GM21619 (cell line): ENCODE results near the gene FBXL13.
"Not testable (repeated sequence)": the region's sequence is repeated elsewhere in the genome, so short reads cannot be mapped to it uniquely, and the experiment has no call there.

Source experiments
- ATAC-seq: cut with Tn5 transposase; IDR thresholded peaks from one replicate; pipeline ENCODE4 v1.9.1; 2021; ENCODE audit not compliant: unreplicated experiment

Gene FBXL13

GRCh38 chr7:102942868-102943267, 131.7 kb downstream of the FBXL13 start:
- no peak for ATAC-seq

- ATAC-seq: no peak
These were observed 132.3 kb downstream of the FBXL13 start for GRCh38 chr7:102942181-102942866.

DNA sequence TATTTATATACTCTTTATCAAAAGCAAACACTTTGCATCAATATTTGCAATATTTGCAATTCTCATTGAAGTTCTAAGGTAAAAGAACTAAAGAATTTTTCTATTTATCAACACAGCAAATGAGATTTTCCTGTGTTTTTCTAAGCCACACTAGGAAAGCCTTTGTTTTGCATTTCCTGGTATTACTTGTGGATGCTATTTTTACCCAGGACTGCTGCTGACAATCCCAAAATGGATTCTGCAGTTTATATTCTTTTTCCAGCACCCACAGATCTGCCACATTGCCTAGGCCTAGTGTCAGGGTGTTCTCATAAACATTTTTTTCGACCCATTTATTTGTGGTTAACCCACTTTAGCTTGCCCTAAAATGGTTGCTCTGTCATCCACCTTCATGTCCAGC, 135.9 kb downstream of the FBXL13 start:
- no peak for ATAC-seq

GRCh38 chr7:102935450-102936115, 139.0 kb downstream of the FBXL13 start:
- ATAC-seq: no peak

- no peak for ATAC-seq
These were observed 139.9 kb downstream of the FBXL13 start for GRCh38 chr7:102934701-102935100.

DNA sequence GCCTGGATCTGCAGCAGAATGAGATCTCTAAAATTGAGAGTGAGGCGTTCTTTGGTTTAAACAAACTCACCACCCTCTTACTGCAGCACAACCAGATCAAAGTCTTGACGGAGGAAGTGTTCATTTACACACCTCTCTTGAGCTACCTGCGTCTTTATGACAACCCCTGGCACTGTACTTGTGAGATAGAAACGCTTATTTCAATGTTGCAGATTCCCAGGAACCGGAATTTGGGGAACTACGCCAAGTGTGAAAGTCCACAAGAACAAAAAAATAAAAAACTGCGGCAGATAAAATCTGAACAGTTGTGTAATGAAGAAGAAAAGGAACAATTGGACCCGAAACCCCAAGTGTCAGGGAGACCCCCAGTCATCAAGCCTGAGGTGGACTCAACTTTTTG, 140.4 kb downstream of the FBXL13 start:
- ATAC-seq: no peak

DNA sequence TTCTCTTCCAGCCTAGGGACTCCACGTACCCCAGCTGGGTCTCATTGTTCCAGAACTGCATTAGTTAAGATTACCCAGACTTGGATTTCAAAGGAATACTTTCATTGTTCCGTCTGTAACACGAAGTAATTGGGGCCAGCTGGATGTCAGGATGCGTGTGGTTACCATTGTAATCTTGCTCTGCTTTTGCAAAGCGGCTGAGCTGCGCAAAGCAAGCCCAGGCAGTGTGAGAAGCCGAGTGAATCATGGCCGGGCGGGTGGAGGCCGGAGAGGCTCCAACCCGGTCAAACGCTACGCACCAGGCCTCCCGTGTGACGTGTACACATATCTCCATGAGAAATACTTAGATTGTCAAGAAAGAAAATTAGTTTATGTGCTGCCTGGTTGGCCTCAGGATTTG, 140.8 kb downstream of the FBXL13 start:
- no peak for ATAC-seq

DNA sequence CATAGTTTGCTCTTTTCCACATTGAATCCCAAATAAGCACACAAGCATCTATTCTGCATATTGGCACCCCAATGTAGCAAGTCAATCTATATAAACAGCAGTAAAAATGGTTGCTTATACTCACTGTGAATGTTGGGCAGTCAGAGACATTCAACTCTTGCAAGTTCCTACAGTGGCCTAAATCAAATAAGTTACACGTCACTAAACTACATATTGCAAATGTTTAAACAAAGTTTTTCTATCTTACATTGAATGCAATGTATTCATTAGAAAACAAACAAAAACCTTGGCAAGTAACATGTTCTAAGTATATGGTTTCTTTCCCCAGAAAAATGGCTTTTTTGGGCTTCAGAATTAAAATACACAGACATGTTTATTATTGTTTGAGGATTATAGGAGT, 142.8 kb downstream of the FBXL13 start:
- ATAC-seq: no peak

DNA sequence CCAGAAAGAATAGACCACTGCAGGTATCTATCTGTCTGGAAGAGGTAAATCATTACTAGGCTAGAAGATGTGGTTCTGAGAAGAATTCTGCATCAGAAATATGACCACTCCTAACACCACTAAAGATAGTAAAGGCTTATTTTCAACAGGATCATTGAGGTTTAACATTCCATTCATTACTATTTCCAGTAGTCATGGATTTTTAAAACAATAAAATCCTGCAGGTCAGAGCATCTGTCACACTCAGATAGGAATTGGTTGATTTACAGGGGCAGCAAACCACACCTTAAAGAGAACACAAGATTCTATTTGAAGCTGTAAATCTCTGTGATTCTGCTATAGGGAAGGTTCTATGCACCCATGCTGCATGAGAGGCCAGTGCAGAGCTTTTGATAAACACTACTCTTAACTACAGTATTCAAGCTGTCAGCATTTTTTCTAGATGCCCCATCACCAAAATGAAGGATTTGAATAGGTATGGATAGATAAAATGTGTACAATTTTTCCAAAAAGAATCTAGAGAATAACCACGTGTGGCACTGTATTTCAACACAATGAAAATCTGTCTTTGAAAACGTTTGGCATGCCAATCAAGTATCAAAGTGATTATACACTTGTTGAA, 147.2 kb downstream of the FBXL13 start:
- ATAC-seq: no peak

- no peak for ATAC-seq
These were observed 147.8 kb downstream of the FBXL13 start for GRCh38 chr7:102926783-102927140.

DNA sequence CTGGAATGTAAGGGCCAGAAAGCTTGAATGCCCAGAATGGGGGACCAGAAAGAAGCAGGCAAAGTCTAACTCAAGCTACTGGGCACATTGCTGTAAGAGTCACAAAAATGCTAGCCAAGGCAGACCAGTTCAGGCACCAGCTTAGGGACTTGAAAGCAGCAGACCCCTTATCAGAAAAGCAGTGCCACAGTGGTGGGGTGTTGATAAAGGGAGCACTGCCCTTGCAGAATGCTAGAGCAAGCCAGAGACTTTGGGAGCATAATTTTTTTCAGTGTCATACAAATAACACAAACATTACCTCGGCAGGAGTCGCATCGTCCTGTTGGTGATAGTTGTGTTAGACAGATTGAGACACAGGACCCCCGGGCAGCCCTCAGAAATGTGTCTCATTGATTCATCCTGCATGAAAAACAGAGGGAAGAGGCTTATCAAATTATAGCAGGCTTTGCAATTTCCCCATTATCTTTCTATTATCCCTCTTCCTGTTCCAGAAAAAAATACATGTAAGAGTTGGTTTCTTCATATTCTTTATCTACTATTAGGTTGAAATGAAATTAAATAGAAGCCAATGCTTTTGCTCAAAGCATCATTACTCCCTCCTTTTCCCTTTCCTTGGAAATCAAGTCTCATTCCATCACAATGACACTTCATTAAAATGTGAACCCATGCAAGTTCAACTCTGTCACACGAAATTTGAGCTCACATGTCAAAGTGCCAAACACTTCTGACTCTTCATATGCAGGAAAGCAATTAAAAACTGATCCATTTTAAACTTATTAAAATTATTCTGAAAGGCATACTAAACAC, 148.4 kb downstream of the FBXL13 start:
- ATAC-seq: no peak

DNA sequence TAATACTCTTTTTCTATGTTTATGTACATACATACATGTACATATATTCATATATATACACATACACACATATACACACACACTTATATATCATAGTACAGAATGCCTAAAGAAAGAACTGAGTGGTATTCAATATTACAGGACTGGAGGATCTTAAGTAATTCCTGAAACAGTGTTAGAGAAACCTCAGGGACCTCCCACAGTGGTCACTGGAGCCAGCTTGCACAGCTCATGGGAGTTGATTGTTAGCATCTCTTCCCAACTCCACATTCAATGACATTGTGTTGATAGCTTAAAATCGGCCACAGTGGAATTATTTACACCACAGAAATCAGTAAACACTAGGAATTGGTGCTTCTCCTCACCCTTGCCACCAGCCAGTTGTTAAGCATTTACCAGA, 155.8 kb downstream of the FBXL13 start:
- ATAC-seq: no peak

- no peak for ATAC-seq
These were observed 156.9 kb downstream of the FBXL13 start for GRCh38 chr7:102917436-102918353.

- ATAC-seq: no peak
These were observed 157.7 kb downstream of the FBXL13 start for GRCh38 chr7:102916881-102917280.

DNA sequence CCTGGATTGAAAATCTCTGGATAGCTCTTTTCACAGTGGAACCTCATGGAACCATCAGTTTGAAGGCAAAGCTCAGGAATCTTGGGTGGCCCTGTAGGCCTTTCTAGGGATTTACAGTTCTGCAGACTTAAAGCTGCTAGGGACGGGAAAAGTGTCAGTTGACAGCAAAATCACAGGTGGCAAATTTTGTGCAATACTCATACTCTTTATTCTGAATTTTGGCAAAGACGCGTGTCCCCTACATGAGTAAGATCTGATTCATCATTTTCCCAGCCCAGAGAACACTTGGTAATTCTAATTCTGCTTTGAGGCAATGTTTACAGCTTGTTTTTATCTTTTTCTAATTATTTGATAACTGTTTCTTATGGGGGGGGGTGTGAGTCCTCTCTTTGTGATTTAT, 158.2 kb downstream of the FBXL13 start:
- ATAC-seq: no peak

DNA sequence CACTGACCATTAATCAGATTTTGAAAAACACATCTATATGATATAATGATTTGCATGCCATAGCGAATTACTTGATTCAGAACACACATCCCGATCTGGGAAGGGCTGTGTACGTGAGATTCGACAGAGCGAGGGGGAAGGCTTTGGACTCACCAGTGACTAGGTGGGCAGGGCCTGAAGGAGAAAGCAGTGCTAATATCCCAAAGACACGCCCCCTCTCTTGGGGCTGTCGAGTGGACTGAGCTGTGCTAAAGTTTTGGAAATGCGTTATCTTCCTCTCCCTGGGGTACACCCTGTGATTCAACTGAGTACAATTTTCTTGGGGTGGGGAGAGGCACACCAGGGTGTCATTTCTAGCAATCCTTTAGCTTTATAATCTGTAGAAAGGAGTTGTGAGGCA, 160.0 kb downstream of the FBXL13 start:
- ATAC-seq: no peak

GRCh38 chr7:102913826-102914225, 160.8 kb downstream of the FBXL13 start:
- no peak for ATAC-seq

- no peak for ATAC-seq
These were observed 161.9 kb downstream of the FBXL13 start, which contains the start of gene LRRC17 for GRCh38 chr7:102912742-102913141. Gene LRRC17, plus strand, starts transcription at chr7:102913000. Its CDS starts 20,914 bp downstream, at chr7:102933914.

DNA sequence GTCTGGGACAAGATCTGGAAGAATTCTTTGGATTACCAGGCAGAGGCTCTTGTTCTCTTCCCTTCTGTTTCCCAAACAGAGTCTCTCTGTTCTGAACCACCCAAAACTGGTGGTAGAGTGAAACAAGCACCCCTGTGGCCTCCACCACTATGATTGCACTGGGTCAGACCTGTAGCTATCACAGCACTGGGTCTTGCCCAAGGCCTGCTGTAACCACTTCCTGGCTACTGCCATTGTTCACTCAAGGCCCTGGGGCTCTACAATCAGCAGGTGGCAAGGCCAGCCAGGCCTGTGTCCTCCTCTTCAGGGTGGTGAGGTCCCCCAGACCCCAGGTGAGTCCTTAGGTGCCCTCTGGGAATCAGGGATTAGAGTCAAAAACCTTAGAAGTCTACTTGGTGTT, 165.9 kb downstream of the FBXL13 start:
- ATAC-seq: no peak

DNA sequence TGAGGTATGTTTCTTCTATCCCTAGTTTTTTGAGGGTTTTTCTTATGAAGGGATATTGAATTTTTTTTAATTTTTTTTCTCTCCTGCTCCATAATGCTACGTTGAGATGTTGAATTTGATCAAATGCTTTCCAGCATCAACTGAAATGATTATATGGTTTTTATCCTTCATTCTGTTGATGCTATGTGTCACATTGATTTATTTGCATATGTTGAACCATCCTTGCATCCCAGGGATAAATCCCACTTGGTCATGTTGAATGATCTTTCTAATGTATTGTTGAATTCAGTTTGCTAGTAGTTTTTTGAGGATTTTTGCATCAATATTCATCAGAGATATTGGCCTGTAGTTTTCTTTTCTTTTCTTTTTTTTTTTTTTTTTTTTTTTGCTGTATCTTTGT, 171.0 kb downstream of the FBXL13 start:
- not testable (repeated sequence) for ATAC-seq
